Stimulated activated CD8-positive, alpha-beta memory T cell treated with anti-CD3 and anti-CD28 coated beads, Interleukin-2, amount 100 ng/mL, for 48 hours (primary cell): ENCODE data around the gene ALKAL2.
A peak's percentile ranks its signal among the peaks of the same experiment; 100 is the strongest.

Experiments
- DNase-seq, 2 donors: peaks; one replicate each; pipeline ENCODE4 v3.0.0-alpha.2; 2020; ENCODE audit warnings: low read depth in 2 of 2

ALKAL2 gene

GRCh38 chr2:270861-271260, 17.0 kb downstream of the ALKAL2 start:
- DNase-seq = no peak

- DNase-seq = no peak
Observed at GRCh38 chr2:269356-270030, 18.4 kb downstream of the ALKAL2 start.

- no peak for DNase-seq
Observed at GRCh38 chr2:268323-268722, 19.6 kb downstream of the ALKAL2 start.

GRCh38 chr2:264493-265468, 23.1 kb downstream of the ALKAL2 start, which contains the start of gene ACP1:
Gene ACP1 (plus strand): TSS chr2:264947. CDS start chr2:264965, 18 bp downstream.
- DNase-seq = peak; percentile 92 to 93

GRCh38 chr2:263774-264492, 24.0 kb downstream of the ALKAL2 start, which contains the start of gene SH3YL1:
Gene SH3YL1 (minus strand): TSS chr2:264032. CDS start chr2:263984, 48 bp downstream.
- DNase-seq = peak in 1 of 2 donors; percentile 23

- no peak for DNase-seq
Observed at GRCh38 chr2:263022-263738, 24.7 kb downstream of the ALKAL2 start.

GRCh38 chr2:262117-262516, 25.8 kb downstream of the ALKAL2 start:
- DNase-seq = no peak

- no peak for DNase-seq
Observed at GRCh38 chr2:260507-261161, 27.3 kb downstream of the ALKAL2 start.

- no peak for DNase-seq
Observed at GRCh38 chr2:259789-260331, 28.0 kb downstream of the ALKAL2 start.

GRCh38 chr2:258933-259332, 29.0 kb downstream of the ALKAL2 start:
- DNase-seq = no peak

- no peak for DNase-seq
Observed at GRCh38 chr2:257842-258241, 30.0 kb downstream of the ALKAL2 start.

GRCh38 chr2:257429-257828, 30.5 kb downstream of the ALKAL2 start:
- no peak for DNase-seq

GRCh38 chr2:256094-256493, 31.8 kb downstream of the ALKAL2 start:
- DNase-seq = no peak

GRCh38 chr2:255195-255594, 32.7 kb downstream of the ALKAL2 start:
- DNase-seq = no peak

GRCh38 chr2:254241-254640, 33.6 kb downstream of the ALKAL2 start:
- DNase-seq = no peak

GRCh38 chr2:253202-253638, 34.7 kb downstream of the ALKAL2 start:
- no peak for DNase-seq

GRCh38 chr2:252001-252602, 35.8 kb downstream of the ALKAL2 start:
- DNase-seq = no peak

- DNase-seq = no peak
Observed at GRCh38 chr2:249538-250042, 38.3 kb downstream of the ALKAL2 start.

GRCh38 chr2:248724-249123, 39.2 kb downstream of the ALKAL2 start:
- no peak for DNase-seq
